Inflammatory macrophage treated with lipopolysaccharide for 4 hours (primary cell): Measurements from ENCODE around the gene GTF3C5.

Source experiments
- DNase-seq: peaks from one replicate; pipeline ENCODE4 v3.0.0-alpha.2; 2020

Gene GTF3C5

DNA sequence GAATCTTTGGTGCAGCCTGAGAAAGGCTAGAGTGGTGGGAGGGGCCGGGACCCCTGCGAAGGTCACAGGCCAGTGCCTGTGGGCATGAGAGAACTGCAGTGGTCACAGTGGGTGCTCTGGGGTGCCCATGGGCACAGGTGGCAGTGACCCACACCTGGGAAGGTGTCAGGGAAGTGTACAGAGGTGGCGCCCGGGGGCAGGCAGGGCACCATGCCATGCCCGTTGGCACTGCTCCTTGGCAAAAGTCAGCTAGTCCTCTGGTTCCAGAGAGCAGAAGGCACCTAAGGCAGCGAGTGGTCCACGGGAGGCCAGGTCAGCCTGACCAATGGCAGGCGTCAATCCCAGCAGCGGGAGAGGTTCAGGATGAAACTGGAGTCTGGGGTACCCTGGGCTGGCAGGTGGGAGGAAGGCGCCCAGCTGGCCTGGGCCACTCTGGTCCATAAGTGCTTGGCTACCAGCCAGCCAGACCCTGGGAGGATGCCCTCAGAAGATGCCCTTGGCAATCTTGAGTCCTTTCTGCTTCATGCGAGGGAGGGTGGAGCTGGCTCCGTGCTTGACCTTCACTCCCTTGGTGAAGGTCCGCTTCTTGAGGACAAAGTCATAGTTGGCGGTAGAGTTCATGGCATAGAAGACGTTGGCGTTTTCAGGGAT lies 67.4 kb downstream of the GTF3C5 start:
- DNase-seq: no peak

DNA sequence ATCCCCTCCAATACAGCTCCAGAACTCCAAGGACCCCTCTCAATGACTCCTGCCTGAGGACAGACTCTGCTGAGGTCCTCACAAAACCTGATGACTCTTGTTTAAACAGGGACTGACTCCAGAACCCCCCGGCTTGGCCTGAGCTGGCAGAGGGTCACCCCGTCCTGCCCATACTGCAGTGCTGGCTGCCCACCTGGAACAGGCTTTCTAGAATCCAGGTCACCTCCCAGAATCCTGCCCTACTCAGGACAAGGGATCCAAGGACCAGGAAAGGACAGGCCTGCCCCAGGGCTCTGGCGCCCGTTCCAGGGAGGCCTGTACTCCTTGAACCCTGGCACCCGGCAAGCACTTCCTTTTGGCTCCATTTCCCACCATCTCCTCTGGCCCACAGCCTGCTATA lies 68.1 kb downstream of the GTF3C5 start:
- DNase-seq: no peak

DNA sequence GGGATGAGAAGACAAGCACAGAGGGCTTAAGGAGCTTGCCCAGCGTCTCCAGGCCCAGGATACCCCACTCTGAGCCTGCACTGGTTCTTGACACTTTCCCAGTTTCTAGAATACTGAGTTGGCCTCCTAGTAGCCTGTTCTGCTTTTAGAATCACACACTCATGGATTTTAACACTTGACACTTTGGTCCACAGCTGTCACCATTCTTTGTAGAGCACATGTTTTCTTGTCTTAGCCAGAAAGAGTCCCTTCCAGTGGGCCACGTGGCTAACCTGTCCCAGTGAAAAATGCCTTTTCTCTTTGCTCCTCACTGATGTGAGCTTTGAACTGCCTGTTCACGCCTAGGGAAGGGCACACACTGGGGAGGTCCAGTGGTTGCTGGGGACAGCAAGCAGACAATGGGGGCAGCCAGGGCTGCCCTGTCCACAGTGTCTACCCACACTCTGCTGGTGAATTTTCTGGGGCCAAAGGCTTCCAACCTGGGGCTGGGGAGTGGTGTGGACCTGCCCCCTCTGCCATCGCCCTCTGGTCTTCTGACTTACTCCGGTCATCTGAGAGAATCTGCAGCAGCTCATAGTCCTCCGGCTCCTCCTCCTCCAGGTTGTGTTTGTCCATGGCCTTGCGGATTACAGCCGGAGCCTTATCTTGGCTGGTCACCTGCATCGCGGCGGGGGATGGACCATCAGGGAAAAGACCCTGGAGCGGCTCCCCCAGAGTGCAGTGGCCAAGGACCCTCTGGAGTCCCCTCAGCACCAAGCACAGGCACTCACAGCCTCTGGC lies 69.1 kb downstream of the GTF3C5 start:
- no peak for DNase-seq

DNA sequence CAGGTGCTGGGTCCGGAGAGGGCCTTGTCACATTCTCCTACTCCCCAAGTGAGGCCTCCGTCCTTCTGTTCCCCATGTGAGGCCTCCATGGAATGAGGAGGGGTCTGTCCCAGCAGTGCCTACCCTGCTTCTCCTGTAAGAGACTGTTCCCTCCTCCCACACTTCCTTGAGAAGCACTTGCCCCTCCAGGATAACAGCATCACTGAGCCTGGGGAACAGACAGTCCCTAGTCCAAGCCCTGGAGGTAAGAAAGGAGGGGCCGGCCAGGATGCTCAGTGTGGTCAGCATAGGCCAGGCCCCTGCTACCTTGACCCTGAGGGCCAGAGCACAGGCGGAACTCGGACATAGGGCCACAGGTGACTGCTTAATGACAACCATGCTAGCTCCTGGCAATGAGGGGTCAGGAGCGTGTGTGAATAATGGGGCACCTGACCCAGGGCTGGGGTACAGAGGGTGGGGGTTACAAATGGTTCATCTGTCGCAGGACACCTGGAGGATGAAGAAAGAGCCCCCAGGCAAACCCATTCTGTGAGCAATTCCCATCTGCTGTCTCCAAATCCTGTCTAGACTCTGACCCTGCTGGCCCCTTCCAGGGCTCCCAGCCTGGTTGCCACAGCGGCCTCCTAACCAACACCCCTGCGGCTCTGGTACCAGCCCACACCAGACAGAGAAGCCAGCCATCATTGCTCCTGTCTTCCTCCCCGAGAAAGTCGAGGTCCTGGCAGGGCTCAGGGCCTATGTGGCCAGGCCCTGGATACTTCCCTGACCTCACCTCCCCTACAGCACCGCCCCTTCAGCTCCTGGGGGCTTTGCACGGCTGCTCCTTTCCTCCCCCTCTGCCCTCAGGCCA lies 69.9 kb downstream of the GTF3C5 start:
- no peak for DNase-seq

DNA sequence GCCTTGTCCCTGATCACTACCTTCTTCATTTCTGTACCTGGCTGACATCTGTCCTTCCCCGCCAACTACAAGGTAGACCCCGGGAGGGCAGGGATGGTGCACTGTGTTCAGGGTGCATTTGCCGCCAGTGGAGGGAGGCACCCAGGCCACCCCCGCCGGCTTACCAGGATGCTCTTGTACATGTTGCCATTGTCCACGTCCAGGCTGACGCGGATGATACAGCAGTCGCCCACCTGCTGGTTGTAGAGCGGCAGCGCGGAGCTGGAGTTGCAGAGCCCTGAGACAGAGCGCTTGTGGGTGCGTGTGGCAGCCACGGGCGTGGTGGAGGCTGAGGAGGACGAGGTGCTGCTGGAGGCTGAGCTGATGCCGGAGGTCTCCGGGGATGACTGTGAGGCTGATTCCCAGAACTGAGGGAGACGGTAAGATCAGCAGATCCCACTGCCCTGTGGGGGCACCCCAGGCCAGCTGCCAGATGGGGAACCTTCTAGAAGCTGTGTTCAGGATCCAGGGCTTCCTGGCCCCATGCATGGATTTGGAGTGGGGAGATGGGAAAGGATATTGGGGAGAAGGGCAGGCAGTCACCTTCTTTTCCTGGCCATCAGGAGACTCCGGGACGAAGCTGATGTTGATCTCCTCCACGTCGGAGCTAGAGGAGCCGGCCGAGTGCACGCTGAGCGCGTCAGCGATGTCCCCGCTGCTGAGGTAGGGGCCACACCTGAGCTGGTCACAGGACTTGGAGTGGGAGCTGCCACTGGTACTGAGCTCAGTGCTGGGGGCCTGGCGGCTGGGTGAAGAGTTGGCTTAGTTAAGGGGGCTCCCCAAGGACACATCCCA lies 70.8 kb downstream of the GTF3C5 start:
- no peak for DNase-seq

DNA sequence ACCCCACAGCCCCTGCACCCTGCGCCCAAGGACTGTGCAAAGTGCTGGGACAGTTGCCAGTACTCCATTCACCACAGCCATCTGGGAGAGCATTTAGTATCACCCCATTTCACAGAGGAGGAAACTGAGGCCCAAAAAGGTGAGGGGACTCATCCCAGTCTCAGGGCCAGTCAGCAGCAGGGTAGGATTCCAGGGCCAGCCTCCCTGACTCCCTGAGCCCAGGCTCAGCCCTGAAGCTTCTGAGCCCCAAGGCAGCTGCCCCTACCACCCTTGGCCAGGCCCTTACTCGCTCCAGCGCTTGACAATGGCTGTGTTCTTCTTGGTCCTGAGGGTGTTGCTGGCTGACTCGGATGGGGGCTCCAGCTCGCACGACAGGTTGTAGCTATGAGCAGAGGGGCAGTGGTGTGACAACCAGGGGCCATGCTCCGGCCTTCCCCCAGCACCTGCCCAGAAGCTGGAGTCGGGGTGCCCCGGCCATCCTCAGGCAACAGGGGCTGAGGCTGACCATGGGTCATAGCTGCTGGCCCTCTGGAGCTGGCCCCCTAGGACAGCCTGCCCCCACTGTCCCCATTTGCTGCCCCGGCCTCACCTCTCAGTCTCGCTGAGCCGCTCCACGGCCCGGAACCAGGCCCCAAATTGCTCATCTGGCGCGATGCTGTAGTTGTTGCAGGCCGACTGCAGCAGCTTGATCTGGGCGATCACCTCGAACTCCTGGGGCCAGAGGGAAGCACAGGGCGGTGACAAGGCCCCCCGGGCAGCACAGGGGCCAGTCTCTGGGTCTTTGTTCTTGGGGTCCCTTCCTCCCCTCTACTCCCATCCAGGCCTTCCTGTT lies 71.6 kb downstream of the GTF3C5 start:
- no peak for DNase-seq

DNA sequence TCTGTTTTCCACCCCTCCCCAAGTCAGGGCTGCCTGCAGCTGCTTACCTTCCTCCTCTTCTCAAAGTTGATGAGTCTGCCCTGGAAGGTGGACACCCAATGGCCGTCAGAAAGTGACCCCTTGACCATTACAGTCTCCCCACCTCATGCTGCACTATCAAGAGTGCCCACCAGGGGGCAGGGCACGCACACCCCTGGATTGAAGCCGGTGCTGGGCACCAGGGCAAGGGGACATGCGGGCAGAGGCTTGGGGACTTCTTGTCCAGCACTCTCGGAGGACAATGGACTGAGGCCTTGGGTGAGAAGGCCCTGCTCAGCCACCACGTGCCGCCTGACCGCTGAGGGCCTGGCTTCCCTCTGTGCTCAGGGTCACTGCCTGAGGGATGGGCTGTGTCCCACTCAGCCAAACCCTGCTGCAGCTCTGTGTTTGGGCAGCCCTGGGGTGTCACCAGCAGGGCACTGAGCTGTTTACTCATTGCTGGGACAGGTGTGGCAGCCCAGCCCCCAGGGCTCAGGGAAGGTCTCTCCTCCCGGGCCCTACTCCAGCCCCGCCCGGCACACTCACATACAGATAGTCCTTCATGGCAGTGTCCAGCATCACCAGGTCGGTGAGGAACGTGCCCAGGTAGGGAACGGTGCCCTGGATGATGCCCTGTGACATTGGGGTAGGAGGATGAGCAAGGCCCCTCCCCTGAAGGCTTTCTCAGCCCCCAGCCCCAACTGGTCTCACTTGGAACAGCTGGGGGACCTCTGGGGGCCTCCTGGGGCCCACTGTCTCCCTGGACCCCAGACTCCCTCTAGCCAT lies 72.6 kb downstream of the GTF3C5 start:
- peak; percentile 46 for DNase-seq

DNA sequence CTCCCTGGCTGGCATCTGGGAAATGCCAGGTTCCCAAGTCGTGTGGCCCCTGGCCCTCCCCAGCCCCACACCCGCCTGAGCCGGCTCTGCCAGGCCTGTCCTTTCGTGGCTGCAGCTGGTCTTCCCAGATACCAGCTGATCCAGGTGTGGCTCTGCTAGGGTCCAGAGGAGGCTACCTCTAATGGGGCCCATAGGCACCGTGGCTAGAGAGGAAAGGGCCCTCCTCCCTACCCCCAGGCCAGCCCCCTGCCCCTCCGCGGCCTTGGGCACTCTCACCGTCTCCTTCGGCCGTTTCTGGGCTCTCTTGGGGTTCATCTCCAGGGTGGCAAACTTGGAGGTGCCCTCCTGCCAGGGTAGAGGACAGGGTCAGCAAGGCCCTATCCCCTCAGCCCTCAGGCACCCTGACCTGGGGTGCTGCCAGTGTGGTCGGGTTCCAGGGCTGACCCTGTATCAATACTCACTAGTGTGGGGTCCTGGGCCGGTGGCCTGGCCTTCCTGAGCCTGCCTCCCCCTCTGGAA lies 73.2 kb downstream of the GTF3C5 start:
- no peak for DNase-seq

DNA sequence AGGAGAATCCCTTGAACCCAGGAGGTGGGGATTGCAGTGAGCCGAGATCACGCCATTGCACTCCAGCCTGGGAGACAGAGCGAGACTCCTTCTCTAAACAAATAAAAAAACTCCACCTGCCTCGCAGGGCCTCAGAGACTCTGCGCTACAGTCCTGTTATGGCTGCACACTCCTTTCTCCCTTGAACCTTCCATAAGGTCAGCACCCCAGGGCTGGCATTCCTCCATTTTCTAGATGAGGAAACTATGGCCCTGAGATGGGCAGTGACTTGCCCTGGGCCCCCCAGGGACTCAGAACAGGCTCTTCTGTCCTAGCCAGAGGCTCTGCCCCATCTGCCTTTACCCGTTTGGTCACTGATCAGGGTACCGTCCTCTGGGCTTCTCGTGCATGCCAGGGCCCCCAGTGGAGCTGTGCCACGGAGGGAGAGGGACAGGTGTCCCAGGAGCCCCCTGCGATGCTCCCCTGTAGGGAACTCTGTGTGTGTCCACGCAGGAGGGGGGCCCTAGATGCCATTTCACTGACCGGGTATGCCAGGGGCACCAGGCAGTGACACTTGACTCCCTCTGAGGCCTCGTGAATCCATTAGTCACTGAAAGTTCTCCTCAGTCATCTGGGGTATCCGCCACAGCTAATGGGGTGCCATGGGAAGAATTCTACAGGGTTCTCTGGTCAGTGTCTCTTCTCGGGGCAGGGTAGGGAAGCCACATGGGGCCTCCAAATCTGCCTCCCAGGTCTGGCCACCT lies 74.1 kb downstream of the GTF3C5 start:
- DNase-seq: no peak

DNA sequence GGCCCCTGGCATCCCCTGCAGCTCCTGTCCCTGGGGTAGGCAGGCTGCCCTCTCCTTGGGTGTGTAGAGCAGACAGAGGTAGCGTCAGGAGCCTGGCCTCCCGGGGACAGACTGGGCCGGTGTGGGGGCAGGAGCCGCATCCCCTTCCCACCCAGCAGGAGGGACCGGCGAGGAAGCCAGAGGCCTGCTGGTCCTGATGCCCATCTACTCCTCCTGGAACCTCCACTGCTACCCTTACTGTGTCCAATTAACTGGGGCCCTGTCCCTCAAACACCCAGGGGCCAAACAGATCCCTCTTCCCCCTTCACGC lies 74.6 kb downstream of the GTF3C5 start:
- no peak for DNase-seq

DNA sequence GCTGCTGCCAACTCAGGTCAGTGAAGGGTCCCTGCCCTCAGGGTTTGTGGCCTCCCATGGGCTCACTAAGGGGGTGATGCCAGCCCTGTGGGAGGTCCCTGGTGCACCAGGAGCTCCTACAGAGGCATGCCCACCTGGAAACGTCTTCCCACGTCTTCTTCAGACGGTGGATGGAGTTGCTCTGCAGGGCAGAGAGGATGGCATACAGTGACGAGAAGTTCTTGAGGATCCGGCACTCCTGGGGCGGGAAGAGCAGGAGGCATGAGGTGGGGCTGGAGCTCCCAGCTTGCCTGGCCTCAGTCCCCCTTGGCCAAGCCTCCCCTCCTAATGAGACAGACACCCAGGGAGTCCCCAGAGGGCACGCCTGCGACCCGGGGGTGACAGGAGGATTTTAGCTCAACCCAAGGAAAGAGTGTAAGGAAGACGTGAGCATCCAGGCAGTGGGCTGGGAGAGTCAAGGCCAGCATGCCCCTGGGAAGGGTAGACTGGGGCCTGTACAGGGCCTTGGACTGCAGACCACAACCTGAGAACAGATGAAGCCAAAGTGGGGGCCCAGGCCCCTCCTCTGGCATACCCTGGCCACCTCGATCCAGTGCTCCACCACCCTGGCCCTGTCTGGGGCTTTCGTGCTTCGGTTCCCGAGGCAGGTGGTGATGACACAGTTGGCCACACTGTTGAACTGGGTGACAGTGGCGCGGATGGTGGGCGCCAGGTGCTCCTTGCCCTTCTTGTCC lies 75.9 kb downstream of the GTF3C5 start:
- DNase-seq: no peak

DNA sequence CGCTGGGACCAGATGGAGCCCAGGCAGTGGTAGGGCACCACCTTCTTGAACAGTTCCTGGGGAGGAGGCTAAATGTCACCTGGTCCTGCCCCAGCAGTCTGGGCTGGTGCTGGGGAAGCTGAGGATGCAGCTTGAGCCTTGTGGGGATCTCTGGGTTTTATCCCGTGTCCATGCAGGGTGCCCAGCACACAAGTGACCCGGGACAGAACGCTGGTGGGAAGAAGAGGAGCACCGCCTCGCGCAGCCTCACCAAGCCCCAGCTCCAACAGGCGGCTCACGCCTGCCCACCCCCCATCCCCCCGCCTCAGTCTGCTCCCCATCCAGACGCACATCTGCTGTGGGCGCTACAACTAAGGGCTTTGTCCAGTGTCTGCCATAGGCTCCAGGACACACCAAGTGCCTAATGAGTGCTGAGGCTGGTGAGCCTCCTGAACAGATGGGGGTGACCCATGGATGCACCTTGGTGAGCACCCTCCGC lies 76.5 kb downstream of the GTF3C5 start:
- no peak for DNase-seq
